A549 treated with ZK216348 at 1 μM for 4 hours (cell line): ENCODE measurements around the gene CXCL17. TPM values are rescaled to one million over a fixed set of nuclear protein-coding genes. Genes with fewer than 3 reads are reported as not detected.

Experiments
- total RNA-seq: library from RNA; stranded (reverse); fragments of 200-300 nt; extraction: Qiagen RNA extraction; gene quantifications from 5 replicates; pipeline ENCODE4 v1.2.3, GENCODE V29; 2022; ENCODE audit warnings: low read depth

CXCL17 gene
- total RNA-seq = 0.39 TPM in 1 of 5 replicates, not detected in the others

GRCh38 chr19:42442833-42443232 lies at the start of gene CXCL17:
TSS of gene CXCL17 (minus strand) at chr19:42442946. CDS start at chr19:42442832, 114 bp downstream.

GRCh38 chr19:42427313-42427712 lies 15.4 kb downstream of the CXCL17 start, which contains the start of gene LIPE:
TSS of gene LIPE (minus strand) at chr19:42427388. CDS start at chr19:42427149, 239 bp downstream.

GRCh38 chr19:42389899-42390298 lies 52.8 kb downstream of the CXCL17 start, which contains the start of gene CNFN:
TSS of gene CNFN (minus strand) at chr19:42390297. CDS start at chr19:42389037, 1,260 bp downstream.

Other genes starting within 250 kb of the CXCL17 start
- 43.1 to 88.7 TPM (median 75.9 TPM) in 5 replicates for gene DEDD2, start 225.3 kb downstream of the CXCL17 start, total RNA-seq
- 13.2 to 22.4 TPM (median 19.7 TPM) in 5 replicates for gene ZNF526, start 222.6 kb downstream of the CXCL17 start, total RNA-seq
- gene GSK3A, start 200.3 kb downstream of the CXCL17 start, total RNA-seq = 99.0 to 169 TPM (median 161 TPM) in 5 replicates
- 110 to 131 TPM (median 125 TPM) in 5 replicates for gene ERF, start 187.8 kb downstream of the CXCL17 start, total RNA-seq
- 26.5 to 63.0 TPM (median 56.8 TPM) in 5 replicates for gene CIC, start 173.7 kb downstream of the CXCL17 start, total RNA-seq
- gene PRR19, start 140.8 kb downstream of the CXCL17 start, total RNA-seq = 3.5 to 4.9 TPM (median 3.7 TPM) in 5 replicates
- gene PAFAH1B3, start 140.3 kb downstream of the CXCL17 start, total RNA-seq = 111 to 154 TPM (median 141 TPM) in 5 replicates
- gene TMEM145, start 129.6 kb downstream of the CXCL17 start, total RNA-seq = 2.5 to 3.9 TPM (median 3.2 TPM) in 5 replicates
- gene MEGF8, start 117.3 kb downstream of the CXCL17 start, total RNA-seq = 17.9 to 30.2 TPM (median 26.0 TPM) in 5 replicates
- gene CNFN, start 52.6 kb downstream of the CXCL17 start, total RNA-seq = 35.4 to 51.0 TPM (median 43.8 TPM) in 5 replicates
- 1.3 to 3.0 TPM (median 2.0 TPM) in 5 replicates for gene LIPE, start 15.6 kb downstream of the CXCL17 start, total RNA-seq
- gene CEACAM1, start 85.5 kb upstream of the CXCL17 start, total RNA-seq = 1.3 to 2.4 TPM (median 2.3 TPM) in 5 replicates
- not detected in 5 replicates for gene CEACAM8, start 152.0 kb upstream of the CXCL17 start, total RNA-seq